Measurements from ENCODE around the gene SLC20A1.

- TF ChIP-seq CTCF (conservative IDR thresholded peaks at IDR 0.05; ENCODE audit: low read depth, low read length) (no peak), RFX5 (IDR thresholded peaks at IDR 0.05; ENCODE audit: low read depth, low read length) (no peak), POLR2A (IDR thresholded peaks at IDR 0.05; ENCODE audit: low read depth, low read length) (no peak; the same call in 1 of the 2 replicates), SMC3 (IDR thresholded peaks at IDR 0.05; ENCODE audit: low read depth, low read length) (no peak), RAD21 (IDR thresholded peaks at IDR 0.05; ENCODE audit: low read length) (no peak), MXI1 (IDR thresholded peaks at IDR 0.05; ENCODE audit: borderline replicate concordance, low read depth, low read length) (no peak), ELK1 (IDR thresholded peaks at IDR 0.05; ENCODE audit: borderline replicate concordance, low read depth, low read length) (no peak), USF2 (IDR thresholded peaks at IDR 0.05; ENCODE audit: low read depth, low read length) (no peak), FOS (IDR thresholded peaks at IDR 0.05; ENCODE audit: low read depth, low read length) (no peak)
Observed at GRCh38 chr2:112640467-112640799, 5.3 kb upstream of the SLC20A1 start.
